Stimulated activated CD4-positive, alpha-beta T cell treated with anti-CD3 and anti-CD28 coated beads, Interleukin-1b, Interleukin-23, amount 100 ng/mL, for 24 hours (primary cell): Measurements from ENCODE around the gene MPZL3.

Experiments used
- DNase-seq, 4 experiments: peaks; one replicate each; pipeline ENCODE4 v3.0.0-alpha.2; 2020; ENCODE audit warnings: low read depth in 4 of 4, low spot score in 1 of 4

MPZL3 gene

DNA sequence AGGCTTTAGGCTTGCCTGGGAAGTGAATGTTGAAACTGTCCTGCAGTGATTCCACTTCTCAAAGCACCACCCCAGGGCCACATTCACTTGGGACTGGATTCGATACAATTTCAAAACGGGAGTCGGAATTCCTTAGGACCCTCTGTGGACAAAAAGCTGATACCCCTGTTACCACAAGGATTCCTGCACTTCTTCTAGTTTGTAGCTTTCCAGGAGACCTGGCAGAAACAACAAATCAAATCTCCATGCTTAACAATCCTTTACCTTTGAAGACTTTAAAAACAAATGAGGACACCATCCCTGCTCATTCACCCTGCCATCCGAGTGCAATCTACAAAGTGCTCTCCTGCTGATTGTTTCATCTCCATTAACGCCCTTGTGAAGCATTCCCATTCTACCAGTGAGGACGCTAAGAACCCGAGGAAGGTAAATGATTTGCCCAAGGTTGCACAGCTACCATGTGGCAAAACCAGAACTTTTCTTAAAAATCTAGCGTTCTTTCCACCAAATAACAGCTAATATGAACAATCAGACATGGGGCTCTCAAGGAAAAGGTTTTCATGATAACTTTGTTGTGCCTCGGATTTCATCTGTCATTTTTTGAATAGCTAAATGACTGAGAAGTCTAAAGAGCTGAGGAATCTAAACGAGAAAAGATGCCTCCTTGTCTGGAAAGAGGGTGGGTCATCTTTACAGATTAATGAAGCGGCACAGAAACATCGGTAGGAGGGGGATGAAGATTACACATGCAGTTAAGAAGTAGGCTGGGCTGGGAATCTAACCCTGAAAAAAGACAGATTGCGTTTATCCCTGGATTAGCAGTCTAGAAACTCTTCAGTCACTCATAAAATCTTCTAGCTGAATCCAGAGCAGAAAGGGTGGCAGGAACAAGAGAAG lies 12.7 kb upstream of the MPZL3 start:
- DNase-seq = no peak

DNA sequence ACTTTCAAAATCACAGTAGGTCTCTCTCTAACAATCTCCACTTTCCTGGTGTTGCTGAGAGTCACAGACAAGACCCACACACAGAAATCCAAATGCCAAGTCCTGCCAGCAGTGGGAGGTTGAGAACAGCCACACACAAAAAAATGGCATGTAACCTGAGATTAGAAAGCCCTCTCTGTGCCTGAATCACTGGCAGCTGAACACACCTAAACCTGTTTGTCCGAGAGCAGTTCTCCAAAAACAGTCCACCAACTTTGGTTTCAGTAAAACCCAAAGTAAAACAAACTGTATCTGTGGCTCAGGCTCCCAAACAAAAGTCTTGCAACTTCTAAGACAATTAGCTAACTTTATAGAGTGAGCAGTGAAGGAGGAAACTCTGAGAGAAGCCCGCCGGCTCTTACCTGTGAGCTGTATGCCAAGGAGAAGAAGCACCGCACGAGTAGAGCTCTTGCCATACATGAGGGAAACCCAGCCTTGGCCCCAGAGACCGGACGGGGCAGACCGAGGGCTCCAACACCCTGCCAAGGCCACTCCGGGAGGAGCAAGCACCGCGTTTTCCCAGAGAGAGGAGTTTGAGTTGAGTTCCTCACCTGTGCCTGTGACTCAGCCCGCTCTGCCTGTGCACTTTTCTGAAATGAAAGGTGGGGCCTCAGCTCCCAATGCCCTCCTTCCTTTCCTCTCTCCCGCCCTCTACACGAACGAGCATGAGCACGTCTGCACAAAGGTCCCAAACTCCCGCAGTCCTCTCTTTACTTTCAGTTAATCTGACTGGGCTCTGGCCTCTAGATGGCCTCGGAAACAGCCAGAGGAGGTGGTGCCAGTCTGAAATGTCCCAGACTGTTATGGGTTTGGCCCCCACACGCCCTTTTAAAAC lies 11.8 kb upstream of the MPZL3 start, which contains the start of gene MPZL2:
Gene MPZL2, minus strand, starts transcription at position 603 of the 874 bp plus-strand sequence. Its CDS starts 144 bp downstream, at position 459.
- no peak for DNase-seq

DNA sequence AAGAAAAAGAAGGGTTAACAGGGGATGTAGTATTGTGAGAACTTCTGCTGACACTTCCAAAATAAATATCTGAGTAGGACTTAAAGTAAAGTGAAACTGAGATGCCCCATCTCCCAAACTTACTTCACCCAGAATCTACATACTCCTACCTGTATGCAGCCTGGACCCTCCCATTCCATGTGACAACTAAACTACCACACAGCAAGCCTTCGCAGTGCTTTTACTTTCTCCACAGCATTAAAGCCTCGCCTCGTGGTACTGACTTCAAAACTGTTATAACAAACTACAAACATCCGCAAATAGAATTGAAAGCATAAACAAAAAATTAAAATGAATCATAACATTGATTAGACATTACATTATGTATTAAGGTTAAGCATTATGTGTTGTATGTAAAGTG lies 10.9 kb upstream of the MPZL3 start:
- no peak for DNase-seq

GRCh38 chr11:118260353-118260752 lies 8.2 kb upstream of the MPZL3 start:
- DNase-seq = no peak

GRCh38 chr11:118259138-118259537 lies 7.0 kb upstream of the MPZL3 start:
- no peak for DNase-seq

- DNase-seq = no peak
Measured at GRCh38 chr11:118258410-118258809, 6.2 kb upstream of the MPZL3 start.

DNA sequence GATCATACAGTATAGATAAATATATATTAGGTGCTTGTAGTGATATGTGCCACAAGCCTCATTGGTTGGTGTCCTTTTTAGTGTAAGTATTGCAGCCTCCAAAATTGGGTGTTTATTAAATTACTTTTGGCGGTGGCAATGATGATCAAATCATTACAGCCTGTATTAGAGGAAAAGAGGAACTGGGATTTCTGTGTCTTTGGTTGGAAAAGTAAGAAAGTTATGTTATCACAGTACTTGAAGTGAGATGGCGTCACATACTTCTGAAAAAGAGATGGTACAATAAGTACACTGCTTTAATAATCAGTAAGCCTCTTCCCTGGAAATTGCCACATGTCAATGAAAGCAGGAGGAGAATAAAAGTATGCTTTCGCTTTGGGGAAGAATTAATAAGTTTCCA lies 523 bp upstream of the MPZL3 start:
- DNase-seq = no peak

- no peak for DNase-seq
Measured at GRCh38 chr11:118247041-118247440, 5.1 kb downstream of the MPZL3 start.

DNA sequence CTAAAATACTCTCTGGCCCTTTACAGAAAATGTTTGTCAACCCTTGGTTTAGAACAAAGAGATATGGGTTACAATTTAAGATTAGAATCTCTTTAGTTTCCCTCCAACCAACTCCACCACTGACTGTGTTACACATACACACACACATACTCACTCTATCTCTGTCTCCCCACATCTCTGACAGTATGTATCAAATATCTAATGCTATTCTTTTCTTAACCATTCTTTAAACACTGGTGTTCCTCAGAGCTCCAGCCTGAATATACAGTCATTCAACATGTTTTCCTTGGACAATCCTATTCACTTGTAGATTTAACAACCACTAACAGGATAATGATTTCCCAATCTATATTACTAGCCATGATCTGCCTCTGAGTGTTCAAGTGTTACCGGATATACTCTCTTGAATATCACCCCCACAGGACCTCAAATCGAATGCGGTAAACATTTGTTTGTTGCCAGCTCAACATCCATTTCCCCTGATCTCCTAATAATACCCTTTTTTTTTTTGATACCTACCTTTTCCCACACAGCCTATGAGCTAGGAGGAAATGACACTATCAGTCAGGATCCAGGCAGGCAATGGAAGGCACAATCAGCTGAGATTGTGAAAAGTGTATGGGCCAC lies 6.1 kb downstream of the MPZL3 start:
- DNase-seq = no peak

- DNase-seq = no peak
Measured at GRCh38 chr11:118243993-118244762, 8.0 kb downstream of the MPZL3 start.

DNA sequence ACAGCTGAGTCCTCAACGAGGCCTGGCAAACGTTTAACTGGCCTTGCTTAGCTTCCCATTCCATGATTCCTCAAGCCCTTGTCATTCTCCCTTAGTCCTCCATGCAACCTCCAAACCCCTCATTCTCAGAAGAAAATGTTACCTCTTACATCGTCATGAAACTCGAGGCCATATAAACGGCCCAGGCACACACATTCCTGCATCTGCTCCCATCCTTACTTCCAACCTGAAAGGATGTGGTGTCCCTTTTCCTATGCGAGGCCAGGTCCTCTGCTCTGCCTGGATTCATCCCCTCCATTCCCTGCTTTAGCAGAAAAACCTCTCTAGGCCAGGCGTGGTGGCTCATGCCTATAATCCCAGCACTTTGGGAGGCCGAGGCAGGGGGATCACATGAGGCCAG lies 9.0 kb downstream of the MPZL3 start:
- DNase-seq = no peak

- DNase-seq = no peak
Measured at GRCh38 chr11:118241764-118242098, 10.4 kb downstream of the MPZL3 start.

- peak in 1 of 4 experiments; percentile 52 for DNase-seq
Measured at GRCh38 chr11:118240999-118241763, 11.0 kb downstream of the MPZL3 start.

- DNase-seq = no peak
Measured at GRCh38 chr11:118239509-118240205, 12.5 kb downstream of the MPZL3 start.

- DNase-seq = no peak
Measured at GRCh38 chr11:118238929-118239328, 13.2 kb downstream of the MPZL3 start.

GRCh38 chr11:118238421-118238820 lies 13.7 kb downstream of the MPZL3 start:
- DNase-seq = no peak

GRCh38 chr11:118236170-118236569 lies 16.0 kb downstream of the MPZL3 start:
- DNase-seq = no peak

DNA sequence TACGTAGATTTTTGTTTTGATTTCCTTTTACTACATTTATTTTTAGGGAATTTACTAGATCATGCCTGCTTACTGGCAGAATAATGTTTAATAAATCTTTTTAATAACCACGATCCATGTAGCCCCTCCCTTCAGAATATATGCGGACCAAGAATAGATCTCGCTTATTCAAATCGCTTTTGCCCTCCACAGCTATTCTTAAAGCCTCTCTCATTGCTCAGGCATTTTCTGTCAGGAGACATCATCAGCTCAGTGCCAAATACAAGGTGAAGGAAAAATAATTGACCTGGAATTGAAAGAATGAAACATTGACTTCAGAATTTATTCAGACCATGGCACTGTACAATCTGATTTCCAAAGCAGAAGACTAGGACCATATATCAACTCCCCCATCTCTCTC lies 17.3 kb downstream of the MPZL3 start:
- no peak for DNase-seq

DNA sequence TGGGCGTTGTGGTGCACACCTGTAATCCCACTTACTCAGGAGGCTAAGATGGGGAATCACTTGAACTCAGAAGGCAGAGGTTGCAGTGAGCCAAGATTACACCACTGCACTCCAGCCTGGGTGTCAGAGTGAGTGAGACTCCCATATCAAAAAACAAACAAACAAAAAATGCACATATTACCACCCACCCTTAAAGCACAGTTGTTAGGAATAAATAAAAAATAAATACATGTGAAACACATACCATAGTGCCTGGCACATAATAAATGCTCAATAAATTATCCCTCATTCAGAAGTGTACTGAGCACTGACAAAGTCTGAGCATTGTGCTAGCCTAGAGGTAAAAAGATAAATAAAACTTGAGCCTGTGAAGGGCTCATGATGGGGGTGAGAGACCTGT lies 18.3 kb downstream of the MPZL3 start:
- DNase-seq = no peak

DNA sequence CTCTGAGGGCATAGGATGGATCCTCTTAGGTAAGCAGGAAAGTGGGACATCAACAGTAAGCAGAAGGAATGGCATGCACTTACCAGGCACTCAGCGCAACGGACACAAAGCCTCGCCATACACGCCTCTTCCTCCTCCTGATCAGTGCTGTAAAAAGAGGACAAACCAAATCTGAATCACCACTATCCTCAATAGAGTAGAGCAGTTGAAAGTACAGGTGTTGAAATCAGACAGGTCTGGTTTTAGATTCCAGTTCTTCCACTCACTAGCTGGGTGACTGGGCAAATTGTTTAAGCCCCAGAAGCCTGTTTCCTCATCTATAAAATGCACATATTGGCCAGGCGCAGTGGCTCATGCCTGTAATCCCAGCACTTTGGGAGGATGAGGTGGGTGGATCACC lies 18.8 kb downstream of the MPZL3 start:
- no peak for DNase-seq
